Measurements from ENCODE around the gene HTR3C. TPM values are rescaled to one million over a fixed set of nuclear protein-coding genes. Genes with fewer than 3 reads are reported as not detected.
A peak's percentile ranks its signal among the peaks of the same experiment; 100 is the strongest.

Gene HTR3C
- total and polyA plus RNA-seq, 10 donors, result not detected

GRCh38 chr3:184040010-184040409 lies 12.8 kb upstream of the HTR3C start:
- no peak for DNase-seq
- Histone ChIP-seq H3K4me1 (no peaks in the 10 kb centered on the region), H3K4me3 (no peak overlapping the region), H3K9me3 (no peaks in the 10 kb centered on the region), H3K27me3 (replicated peaks in 1 of 7) (no peaks in the 10 kb centered on the region), H3K36me3 (no peaks in the 10 kb centered on the region), H3K27ac (no peak overlapping the region)
- TF ChIP-seq POLR2A (IDR thresholded peaks at IDR 0.05) (no peak), CTCF (IDR thresholded peaks at IDR 0.05 in 8 of 11, conservative IDR thresholded peaks at IDR 0.05 in 3 of 11) (peak in 1 of 11 experiments; percentile 12)
- intact Hi-C loops (cut with DNase I; ENCODE audit: low total_unique reads), result no loop called here
- 40 to 67% (median 60%) methylated on average over 3 of the region's 3 CpGs for WGBS, 5 donors

GRCh38 chr3:184042617-184043016 lies 10.2 kb upstream of the HTR3C start:
- Histone ChIP-seq H3K9me3 (no peaks in the 10 kb centered on the region), H3K36me3 (no peaks in the 10 kb centered on the region), H3K27ac (no peak overlapping the region), H3K4me3 (no peak overlapping the region), H3K4me1 (no peaks in the 10 kb centered on the region), H3K27me3 (replicated peaks in 1 of 7) (no peaks in the 10 kb centered on the region)
- intact Hi-C loops (cut with DNase I; ENCODE audit: low total_unique reads), result no loop called here
- WGBS, 5 donors, result 84 to 100% (median 88%) methylated on average over 1 of the region's 1 CpG
- no peak for TF ChIP-seq CTCF (IDR thresholded peaks at IDR 0.05 in 8 of 11, conservative IDR thresholded peaks at IDR 0.05 in 3 of 11)
- no peak for TF ChIP-seq POLR2AphosphoS5 (IDR thresholded peaks at IDR 0.05)
- TF ChIP-seq POLR2A (IDR thresholded peaks at IDR 0.05), result no peak
- DNase-seq, result no peak

- intact Hi-C loops (cut with DNase I; ENCODE audit: low total_unique reads), result no loop called here
- WGBS, 5 donors, result 83 to 98% (median 96%) methylated on average over 5 of the region's 5 CpGs
- no peaks in the 10 kb centered on the region for H3K4me1 ChIP-seq
- H3K4me3 ChIP-seq, result no peak overlapping the region
- H3K27me3 ChIP-seq (replicated peaks in 1 of 7), result no peaks in the 10 kb centered on the region
- no peaks in the 10 kb centered on the region for H3K9me3 ChIP-seq
- no peaks in the 10 kb centered on the region for H3K36me3 ChIP-seq
- no peak for DNase-seq
- H3K27ac ChIP-seq, result no peak overlapping the region
- no peak for TF ChIP-seq CTCF (IDR thresholded peaks at IDR 0.05 in 8 of 11, conservative IDR thresholded peaks at IDR 0.05 in 3 of 11)
- no peak for TF ChIP-seq POLR2AphosphoS5 (IDR thresholded peaks at IDR 0.05)
- TF ChIP-seq POLR2A (IDR thresholded peaks at IDR 0.05), result no peak
Observed at GRCh38 chr3:184045995-184046394, 6.9 kb upstream of the HTR3C start.

- TF ChIP-seq CTCF (IDR thresholded peaks at IDR 0.05 in 8 of 11, conservative IDR thresholded peaks at IDR 0.05 in 3 of 11), result no peak
- no peak for TF ChIP-seq POLR2A (IDR thresholded peaks at IDR 0.05)
- no peak for TF ChIP-seq POLR2AphosphoS5 (IDR thresholded peaks at IDR 0.05)
- Histone ChIP-seq H3K27me3 (replicated peaks in 1 of 7) (peaks cover 0 to 5% (median 0%) of the 10 kb centered on the region in 7 donors), H3K36me3 (no peaks in the 10 kb centered on the region), H3K27ac (no peak overlapping the region), H3K4me3 (no peak overlapping the region), H3K9me3 (no peaks in the 10 kb centered on the region), H3K4me1 (no peaks in the 10 kb centered on the region)
- DNase-seq, result no peak
- WGBS, 5 donors, result 60 to 79% (median 74%) methylated on average over 7 of the region's 7 CpGs
- intact Hi-C loops (cut with DNase I; ENCODE audit: low total_unique reads), result no loop called here
Observed at GRCh38 chr3:184050217-184050847, 2.5 kb upstream of the HTR3C start.

Data from spleen (tissue), 11 donors.